T-helper 2 cell treated with Interferon-gamma antibody and Interleukin-4, amounts not matched to agents 5 μg/mL and 100 μg/mL, for 36 hours (primary cell): ENCODE measurements around the gene CPE.

Experiments
- DNase-seq: peaks from one replicate; pipeline ENCODE4 v3.0.0; 2021; ENCODE audit warnings: low spot score
- H3K27ac Mint-ChIP-seq: one replicate; pipeline ENCODE4 v1.8.0; 2021; ENCODE audit warnings: mild to moderate bottlenecking, mixed read lengths
- H3K27me3 Mint-ChIP-seq: one replicate; pipeline ENCODE4 v1.8.0; 2021; ENCODE audit warnings: low read depth, mixed read lengths
- H3K36me3 Mint-ChIP-seq: one replicate; pipeline ENCODE4 v1.8.0; 2021; ENCODE audit warnings: low read depth, mixed read lengths
- H3K4me1 Mint-ChIP-seq: one replicate; pipeline ENCODE4 v1.8.0; 2021; ENCODE audit warnings: low read depth, mixed read lengths
- H3K4me3 Mint-ChIP-seq: one replicate; pipeline ENCODE4 v1.8.0; 2022; ENCODE audit warnings: mild to moderate bottlenecking, moderate library complexity, mixed read lengths
- H3K9me3 Mint-ChIP-seq: one replicate; pipeline ENCODE4 v1.8.0; 2021; ENCODE audit warnings: mixed read lengths

CPE gene

DNA sequence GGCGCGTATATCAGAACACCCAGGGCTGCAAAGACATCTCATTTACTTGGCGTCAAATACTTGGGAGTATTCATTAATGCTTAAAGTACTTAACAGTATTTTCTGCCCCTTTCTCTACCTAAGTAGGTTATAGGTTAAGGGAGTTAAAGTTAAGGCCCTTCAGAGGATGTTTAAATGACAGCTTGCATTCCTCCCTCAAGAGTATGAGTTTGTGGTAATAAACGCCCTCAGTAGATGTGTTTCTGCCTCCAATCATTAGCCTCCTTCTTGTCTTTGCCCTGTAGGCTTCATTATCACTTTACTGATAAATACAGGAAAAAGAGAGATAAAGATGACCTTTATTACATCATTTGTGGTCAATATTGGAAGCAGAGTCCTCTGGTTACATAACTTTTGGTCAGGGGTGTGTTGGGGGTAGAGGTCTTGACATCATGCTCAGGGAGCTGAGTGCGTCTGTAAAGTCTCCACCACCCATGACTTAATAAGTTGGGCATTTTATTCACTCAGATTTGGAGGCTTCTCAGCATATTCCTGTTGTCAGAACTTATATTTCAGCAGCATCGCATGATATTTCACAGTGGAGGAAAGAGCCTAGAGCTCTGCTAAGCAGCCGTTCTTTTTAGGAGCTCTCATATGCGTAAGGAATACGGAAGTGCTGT, 145.9 kb downstream of the CPE start:
- DNase-seq: no peak
- H3K4me3 Mint-ChIP-seq: no peak overlapping the region
- no peak overlapping the region for H3K27ac Mint-ChIP-seq
- H3K27me3 Mint-ChIP-seq: no peaks in the 10 kb centered on the region
- H3K36me3 Mint-ChIP-seq: no peaks in the 10 kb centered on the region
- H3K9me3 Mint-ChIP-seq: no peaks in the 10 kb centered on the region
- no peaks in the 10 kb centered on the region for H3K4me1 Mint-ChIP-seq

DNA sequence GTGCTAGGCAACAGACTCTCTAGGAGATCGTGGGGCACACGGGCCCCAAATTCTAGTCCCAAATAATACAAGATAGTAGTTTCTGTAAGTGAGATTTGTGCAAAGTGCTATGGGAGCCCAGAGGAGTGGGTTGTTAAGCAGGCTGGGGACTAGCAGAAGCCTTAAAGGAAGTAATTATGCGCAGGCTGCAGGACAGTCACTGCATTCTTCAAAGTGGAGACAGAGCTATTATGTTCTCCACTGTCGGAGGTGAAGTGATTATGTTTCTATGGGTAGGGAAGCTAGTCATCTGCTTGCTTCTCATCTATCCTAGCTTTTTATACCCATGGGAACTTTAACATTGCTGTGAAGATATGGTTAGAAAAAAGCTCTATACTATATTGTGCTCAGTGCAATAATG, 154.2 kb downstream of the CPE start:
- H3K9me3 Mint-ChIP-seq: no peaks in the 10 kb centered on the region
- H3K27ac Mint-ChIP-seq: no peak overlapping the region
- no peak for DNase-seq
- no peaks in the 10 kb centered on the region for H3K4me1 Mint-ChIP-seq
- no peak overlapping the region for H3K4me3 Mint-ChIP-seq
- no peaks in the 10 kb centered on the region for H3K36me3 Mint-ChIP-seq
- peaks cover under 1% of the 10 kb centered on the region for H3K27me3 Mint-ChIP-seq

DNA sequence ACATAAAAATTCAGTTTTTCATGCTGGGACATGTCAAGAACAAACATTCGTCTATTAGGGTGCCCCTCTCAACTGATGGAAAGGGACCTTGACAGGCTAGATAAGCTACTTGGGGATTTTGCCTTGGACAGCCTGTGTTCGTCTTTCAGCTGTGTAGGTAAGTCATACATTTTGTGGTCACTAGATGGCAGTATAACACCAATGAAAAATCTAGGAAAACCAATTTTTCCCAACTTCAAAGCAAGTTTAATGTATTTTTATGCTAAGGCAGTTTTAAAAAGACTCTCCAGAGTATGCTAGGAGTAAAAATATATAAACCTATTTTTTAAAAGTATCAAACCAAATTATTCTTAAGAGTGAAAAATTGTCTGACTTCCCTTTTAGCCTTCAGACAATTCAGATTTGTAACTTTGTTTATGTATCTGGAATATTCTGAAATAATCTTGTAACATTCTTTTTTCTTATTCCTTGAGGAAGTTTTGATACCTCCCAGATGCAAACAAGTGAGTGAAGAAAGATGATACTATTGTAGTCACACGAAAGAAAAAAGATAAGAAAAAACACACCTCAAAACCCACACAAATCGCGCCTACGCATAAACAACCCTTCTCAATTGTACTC, 158.3 kb downstream of the CPE start:
- H3K36me3 Mint-ChIP-seq: no peaks in the 10 kb centered on the region
- no peak for DNase-seq
- H3K9me3 Mint-ChIP-seq: no peaks in the 10 kb centered on the region
- no peak overlapping the region for H3K27ac Mint-ChIP-seq
- peaks cover 2% of the 10 kb centered on the region for H3K27me3 Mint-ChIP-seq
- H3K4me1 Mint-ChIP-seq: no peaks in the 10 kb centered on the region
- no peak overlapping the region for H3K4me3 Mint-ChIP-seq

DNA sequence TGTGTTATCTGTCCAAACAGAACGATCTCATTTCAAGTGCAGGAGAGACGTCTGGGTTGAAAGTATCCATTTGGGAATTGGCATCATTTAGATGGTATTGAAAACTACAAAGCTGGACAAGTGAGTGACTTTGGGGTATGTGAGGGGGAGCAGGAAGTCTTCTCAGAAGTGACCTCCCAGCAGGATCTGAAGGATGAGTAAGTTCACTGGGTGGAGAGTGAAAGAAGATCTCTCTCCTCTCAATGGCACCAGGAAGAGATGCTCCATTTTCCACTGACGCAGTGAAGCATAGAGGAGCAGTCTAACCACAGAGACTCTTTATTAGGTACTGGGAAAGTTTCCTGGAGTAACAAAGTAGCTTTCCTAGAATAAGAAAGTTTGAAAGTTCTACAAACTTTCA, 161.0 kb downstream of the CPE start:
- Mint-ChIP-seq H3K4me3 (no peak overlapping the region), H3K27ac (no peak overlapping the region)

DNA sequence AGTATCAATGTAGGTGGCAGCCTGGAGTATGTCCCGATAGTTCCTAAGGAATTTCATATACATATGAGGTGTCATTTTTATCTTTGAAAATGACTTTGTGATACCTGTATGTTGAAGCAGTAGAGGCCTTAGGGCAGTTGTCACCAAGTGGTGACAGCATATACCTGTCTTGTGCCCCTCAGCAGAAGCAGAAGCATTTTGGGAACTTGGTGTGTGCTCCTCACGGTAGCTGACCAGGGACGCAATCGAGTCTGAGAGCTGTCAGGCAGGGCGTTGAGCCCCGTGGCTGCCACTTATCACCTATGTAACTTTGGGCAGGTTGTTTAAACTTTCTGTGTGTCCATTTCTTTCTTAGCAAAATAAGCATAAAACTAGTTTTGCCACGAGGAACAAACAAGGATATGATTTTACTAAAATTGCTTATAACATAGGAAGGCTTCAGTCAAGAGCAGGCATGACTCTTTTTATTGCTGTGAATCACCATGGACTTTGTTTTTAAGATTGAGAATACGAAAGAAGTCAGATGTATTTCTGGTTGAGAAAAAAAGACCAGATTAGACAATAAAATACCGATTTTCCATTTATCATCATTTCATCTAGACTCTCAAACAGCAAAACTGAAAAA, 161.5 kb downstream of the CPE start:
- Mint-ChIP-seq H3K4me3 (no peak overlapping the region), H3K27ac (no peak overlapping the region), H3K36me3 (no peaks in the 10 kb centered on the region), H3K4me1 (no peaks in the 10 kb centered on the region), H3K27me3 (peaks cover 4% of the 10 kb centered on the region), H3K9me3 (no peaks in the 10 kb centered on the region)
- DNase-seq: no peak

More for the DNA sequence above, 161.0 kb downstream of the CPE start:
- no peaks in the 10 kb centered on the region for H3K9me3 Mint-ChIP-seq
- peaks cover 4% of the 10 kb centered on the region for H3K27me3 Mint-ChIP-seq
- DNase-seq: no peak
- H3K36me3 Mint-ChIP-seq: no peaks in the 10 kb centered on the region
- H3K4me1 Mint-ChIP-seq: no peaks in the 10 kb centered on the region

DNA sequence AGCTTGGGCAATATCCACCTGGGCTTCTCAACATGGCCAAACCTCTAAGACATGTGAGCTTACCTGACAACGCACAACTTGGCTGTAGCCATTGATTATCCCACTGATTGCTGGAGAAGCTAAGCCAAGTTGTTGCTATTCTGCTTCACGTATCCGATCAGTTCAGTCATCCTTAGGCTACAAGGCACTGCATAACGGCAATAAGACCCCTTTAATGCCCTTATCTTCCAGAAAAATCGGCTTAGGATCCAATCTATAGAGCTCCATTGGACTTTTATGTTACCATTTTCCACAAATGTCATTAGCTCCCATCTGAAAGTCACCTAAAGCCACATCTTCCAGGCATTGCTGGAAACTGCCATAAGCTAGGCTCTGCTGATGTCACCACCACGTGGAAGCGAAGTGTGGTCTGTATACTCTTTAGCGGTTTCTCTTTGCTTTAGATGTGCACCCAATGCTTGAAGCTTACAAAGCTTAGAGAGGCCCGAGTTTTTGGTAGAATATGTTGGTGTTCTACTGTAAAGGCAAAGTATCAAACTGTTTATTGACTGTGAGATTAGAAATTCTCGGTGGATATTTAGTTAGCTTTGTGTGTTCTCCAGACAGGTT, 163.1 kb downstream of the CPE start:
- no peaks in the 10 kb centered on the region for H3K36me3 Mint-ChIP-seq
- H3K4me3 Mint-ChIP-seq: no peak overlapping the region
- no peak for DNase-seq
- H3K4me1 Mint-ChIP-seq: no peaks in the 10 kb centered on the region
- H3K27ac Mint-ChIP-seq: no peak overlapping the region
- H3K9me3 Mint-ChIP-seq: no peaks in the 10 kb centered on the region
- peaks cover 4% of the 10 kb centered on the region for H3K27me3 Mint-ChIP-seq

DNA sequence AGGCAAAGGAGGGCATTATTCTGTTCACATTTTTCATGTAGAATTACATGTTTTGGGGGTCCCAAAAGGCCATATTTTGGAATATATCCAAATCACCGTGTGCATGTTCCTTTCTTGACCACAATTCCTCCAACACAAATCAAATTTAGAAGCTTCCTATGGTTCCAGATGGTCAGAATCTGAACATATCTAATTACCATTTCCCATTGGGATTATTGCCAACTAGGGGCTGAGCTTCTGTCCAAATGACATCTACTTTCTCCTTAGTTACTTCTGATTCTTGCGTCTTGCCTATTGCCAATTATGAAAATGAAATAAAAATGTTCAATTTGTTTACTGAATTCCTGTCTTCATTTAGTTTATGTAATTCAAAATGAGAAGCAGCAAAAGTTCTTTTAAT, 163.7 kb downstream of the CPE start:
- Mint-ChIP-seq H3K27ac (no peak overlapping the region), H3K27me3 (peaks cover 4% of the 10 kb centered on the region), H3K4me3 (no peak overlapping the region), H3K36me3 (no peaks in the 10 kb centered on the region), H3K9me3 (no peaks in the 10 kb centered on the region), H3K4me1 (no peaks in the 10 kb centered on the region)
- no peak for DNase-seq
